ENCODE results near the gene PTRH2.

Gene PTRH2

GRCh38 chr17:59746849-59747445 lies 39.7 kb upstream of the PTRH2 start:
- Histone ChIP-seq H3K27me3 (replicated peaks; ENCODE audit: insufficient read depth, low read length) (no peaks in the 10 kb centered on the region), H3F3A (ENCODE audit: insufficient read depth, low read length) (no peaks in the 10 kb centered on the region), H4K20me1 (ENCODE audit: insufficient read depth, low read length) (no peaks in the 10 kb centered on the region), H3K4me2 (ENCODE audit: low read depth, low read length) (no peak overlapping the region), H3K4me3 (ENCODE audit: low read length) (no peak overlapping the region), H2AFZ (ENCODE audit: low read length) (no peak overlapping the region), H3K79me2 (ENCODE audit: low read length) (no peaks in the 10 kb centered on the region), H3K4me1 (ENCODE audit: low read length) (no peaks in the 10 kb centered on the region), H3K9me3 (replicated peaks; ENCODE audit: insufficient read depth, low read length) (no peaks in the 10 kb centered on the region), H3K36me3 (replicated peaks; ENCODE audit: insufficient read depth, low read length) (0 out of 2 replicates have a peak, but pooled peaks cover 2% of the 10 kb centered on the region), H3K9me2 (replicated peaks; ENCODE audit: insufficient read depth, low read length) (no peaks in the 10 kb centered on the region), H3K9ac (ENCODE audit: low read length) (no peak overlapping the region), H3K27ac (ENCODE audit: low read length) (no peak overlapping the region)
- peak; percentile 23 for DNase-seq
- TF ChIP-seq, protein P1, sequence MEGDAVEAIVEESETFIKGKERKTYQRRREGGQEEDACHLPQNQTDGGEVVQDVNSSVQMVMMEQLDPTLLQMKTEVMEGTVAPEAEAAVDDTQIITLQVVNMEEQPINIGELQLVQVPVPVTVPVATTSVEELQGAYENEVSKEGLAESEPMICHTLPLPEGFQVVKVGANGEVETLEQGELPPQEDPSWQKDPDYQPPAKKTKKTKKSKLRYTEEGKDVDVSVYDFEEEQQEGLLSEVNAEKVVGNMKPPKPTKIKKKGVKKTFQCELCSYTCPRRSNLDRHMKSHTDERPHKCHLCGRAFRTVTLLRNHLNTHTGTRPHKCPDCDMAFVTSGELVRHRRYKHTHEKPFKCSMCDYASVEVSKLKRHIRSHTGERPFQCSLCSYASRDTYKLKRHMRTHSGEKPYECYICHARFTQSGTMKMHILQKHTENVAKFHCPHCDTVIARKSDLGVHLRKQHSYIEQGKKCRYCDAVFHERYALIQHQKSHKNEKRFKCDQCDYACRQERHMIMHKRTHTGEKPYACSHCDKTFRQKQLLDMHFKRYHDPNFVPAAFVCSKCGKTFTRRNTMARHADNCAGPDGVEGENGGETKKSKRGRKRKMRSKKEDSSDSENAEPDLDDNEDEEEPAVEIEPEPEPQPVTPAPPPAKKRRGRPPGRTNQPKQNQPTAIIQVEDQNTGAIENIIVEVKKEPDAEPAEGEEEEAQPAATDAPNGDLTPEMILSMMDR (IDR thresholded peaks at IDR 0.05; ENCODE audit: low read length) = peak; percentile 63
- TF ChIP-seq EZH2 (optimal IDR thresholded peaks at IDR 0.05; ENCODE audit: low read depth, low read length) = no peak
- no peak for TF ChIP-seq EZH2phosphoT487 (IDR thresholded peaks at IDR 0.05; ENCODE audit: low read length)

- no peak overlapping the region for H3K4me3 ChIP-seq (ENCODE audit: low read length)
- H3K27ac ChIP-seq (ENCODE audit: low read length) = no peak overlapping the region
- no peak for DNase-seq
- no peaks in the 10 kb centered on the region for H4K20me1 ChIP-seq (ENCODE audit: insufficient read depth, low read length)
- H2AFZ ChIP-seq (ENCODE audit: low read length) = no peak overlapping the region
- no peaks in the 10 kb centered on the region for H3K9me3 ChIP-seq (replicated peaks; ENCODE audit: insufficient read depth, low read length)
- no peaks in the 10 kb centered on the region for H3F3A ChIP-seq (ENCODE audit: insufficient read depth, low read length)
- TF ChIP-seq EZH2 (optimal IDR thresholded peaks at IDR 0.05; ENCODE audit: low read depth, low read length) = no peak
- TF ChIP-seq EZH2phosphoT487 (IDR thresholded peaks at IDR 0.05; ENCODE audit: low read length) = no peak
- TF ChIP-seq, protein P1 (IDR thresholded peaks at IDR 0.05; ENCODE audit: low read length) = no peak
- no peaks in the 10 kb centered on the region for H3K79me2 ChIP-seq (ENCODE audit: low read length)
- H3K9ac ChIP-seq (ENCODE audit: low read length) = no peak overlapping the region
- H3K4me2 ChIP-seq (ENCODE audit: low read depth, low read length) = no peak overlapping the region
- H3K9me2 ChIP-seq (replicated peaks; ENCODE audit: insufficient read depth, low read length) = no peaks in the 10 kb centered on the region
- H3K36me3 ChIP-seq (replicated peaks; ENCODE audit: insufficient read depth, low read length) = 0 out of 2 replicates have a peak, but pooled peaks cover 2% of the 10 kb centered on the region
- no peaks in the 10 kb centered on the region for H3K4me1 ChIP-seq (ENCODE audit: low read length)
- H3K27me3 ChIP-seq (replicated peaks; ENCODE audit: insufficient read depth, low read length) = no peaks in the 10 kb centered on the region
Measured at GRCh38 chr17:59745040-59745439, 37.8 kb upstream of the PTRH2 start.

DNA sequence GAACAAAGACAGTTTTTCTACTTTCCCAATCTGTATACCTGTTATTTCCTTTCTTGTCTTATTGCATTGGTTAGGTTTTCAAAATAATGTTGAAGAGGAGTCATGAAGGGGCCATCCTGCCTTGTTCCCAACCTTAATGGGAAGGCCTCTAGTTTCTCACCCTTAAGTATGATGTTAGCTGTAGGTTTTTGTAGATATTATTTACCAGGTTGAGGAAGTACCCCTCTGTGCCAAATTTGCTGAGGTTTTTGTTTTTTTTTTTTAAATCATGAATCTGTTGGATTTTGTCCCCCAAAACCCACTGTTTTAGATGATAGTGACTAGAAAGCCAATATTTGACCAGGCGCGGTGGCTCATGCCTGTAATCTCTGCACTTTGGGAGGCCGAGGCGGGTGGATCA lies 36.6 kb upstream of the PTRH2 start:
- Histone ChIP-seq H3K4me1 (ENCODE audit: low read length) (no peaks in the 10 kb centered on the region), H2AFZ (ENCODE audit: low read length) (no peak overlapping the region), H3K27me3 (replicated peaks; ENCODE audit: insufficient read depth, low read length) (no peaks in the 10 kb centered on the region), H3K9ac (ENCODE audit: low read length) (no peak overlapping the region), H3K79me2 (ENCODE audit: low read length) (no peaks in the 10 kb centered on the region), H3F3A (ENCODE audit: insufficient read depth, low read length) (no peaks in the 10 kb centered on the region), H4K20me1 (ENCODE audit: insufficient read depth, low read length) (no peaks in the 10 kb centered on the region), H3K9me2 (replicated peaks; ENCODE audit: insufficient read depth, low read length) (no peaks in the 10 kb centered on the region), H3K4me2 (ENCODE audit: low read depth, low read length) (no peak overlapping the region), H3K9me3 (replicated peaks; ENCODE audit: insufficient read depth, low read length) (no peaks in the 10 kb centered on the region), H3K4me3 (ENCODE audit: low read length) (no peak overlapping the region), H3K36me3 (replicated peaks; ENCODE audit: insufficient read depth, low read length) (0 out of 2 replicates have a peak, but pooled peaks cover 2% of the 10 kb centered on the region), H3K27ac (ENCODE audit: low read length) (no peak overlapping the region)
- DNase-seq = no peak
- TF ChIP-seq EZH2 (optimal IDR thresholded peaks at IDR 0.05; ENCODE audit: low read depth, low read length) = no peak
- TF ChIP-seq, protein P1 (IDR thresholded peaks at IDR 0.05; ENCODE audit: low read length) = no peak
- no peak for TF ChIP-seq EZH2phosphoT487 (IDR thresholded peaks at IDR 0.05; ENCODE audit: low read length)
